Neural progenitor cell (in vitro differentiated cells): ENCODE data around the gene ACKR2. TPM values are rescaled to one million over a fixed set of nuclear protein-coding genes. Genes with fewer than 3 reads are reported as not detected.

ENCODE experiments used
- DNase-seq: peaks from one replicate; pipeline ENCODE4 v3.0.0-alpha.2; 2016; ENCODE audit warnings: low spot score
- H2AFZ ChIP-seq: fragments of 200-600 bp; sonication (generic); replicated peaks from 2 replicates; pipeline ENCODE4 v1.6.1; 2016; ENCODE audit warnings: antibody characterized with exemption
- H3F3A ChIP-seq: fragments of 200-600 bp; sonication (generic); 2 replicates; pipeline ENCODE4 v1.6.1; 2016; ENCODE audit warnings: antibody characterized with exemption, low read depth
- H3K27ac ChIP-seq: fragments of 200-600 bp; sonication (generic); 2 replicates; pipeline ENCODE4 v1.5.1; 2016; ENCODE audit warnings: mild to moderate bottlenecking
- H3K27me3 ChIP-seq: fragments of 200-600 bp; sonication (generic); 2 replicates; pipeline ENCODE4 v1.6.1; 2016; ENCODE audit warnings: mild to moderate bottlenecking, moderate library complexity
- H3K36me3 ChIP-seq: fragments of 200-600 bp; sonication (generic); 2 replicates; pipeline ENCODE4 v1.5.1; 2016
- H3K4me1 ChIP-seq: fragments of 200-600 bp; sonication (generic); 2 replicates; pipeline ENCODE4 v1.6.1; 2016; ENCODE audit warnings: mixed run types
- H3K4me2 ChIP-seq: fragments of 200-600 bp; sonication (generic); 2 replicates; pipeline ENCODE4 v1.6.1; 2016
- H3K4me3 ChIP-seq: fragments of 200-600 bp; sonication (generic); 2 replicates; pipeline ENCODE4 v1.5.1; 2016
- H3K79me2 ChIP-seq: fragments of 200-600 bp; sonication (generic); 2 replicates; pipeline ENCODE4 v1.6.1; 2016; ENCODE audit warnings: low read depth
- H3K9ac ChIP-seq: fragments of 200-600 bp; sonication (generic); 2 replicates; pipeline ENCODE4 v1.6.1; 2016
- H3K9me3 ChIP-seq: fragments of 200-600 bp; sonication (generic); 2 replicates; pipeline ENCODE4 v1.5.1; 2016; ENCODE audit warnings: low read depth
- H4K20me1 ChIP-seq: fragments of 200-600 bp; sonication (generic); 2 replicates; pipeline ENCODE4 v1.6.1; 2016; ENCODE audit warnings: low read depth
- H3K27ac Mint-ChIP-seq: 3 replicates; pipeline ENCODE4 v1.8.0; 2021; ENCODE audit warnings: mixed read lengths
- H3K27me3 Mint-ChIP-seq: 2 replicates; pipeline ENCODE4 v1.8.0; 2022; ENCODE audit warnings: low read depth, mild to moderate bottlenecking, inconsistent platforms, moderate library complexity, mixed read lengths; ENCODE audit not compliant: insufficient read depth
- H3K36me3 Mint-ChIP-seq: 3 replicates; pipeline ENCODE4 v1.8.0; 2021; ENCODE audit warnings: mixed read lengths
- H3K4me1 Mint-ChIP-seq: 3 replicates; pipeline ENCODE4 v1.8.0; 2021; ENCODE audit warnings: mixed read lengths
- H3K4me3 Mint-ChIP-seq: 3 replicates; pipeline ENCODE4 v1.8.0; 2021; ENCODE audit warnings: mild to moderate bottlenecking, moderate library complexity, mixed read lengths
- H3K9me3 Mint-ChIP-seq: 3 replicates; pipeline ENCODE4 v1.8.0; 2020; ENCODE audit warnings: mixed read lengths
- EZH2 ChIP-seq: fragments of 200-600 bp; sonication (generic); IDR thresholded peaks from 2 replicates; pipeline ENCODE4 v1.6.1; 2017; ENCODE audit warnings: antibody characterized with exemption, mild to moderate bottlenecking, moderate library complexity
- EZH2phosphoT487 ChIP-seq: fragments of 200-600 bp; sonication (generic); IDR thresholded peaks from 2 replicates; pipeline ENCODE4 v1.6.1; 2017; ENCODE audit warnings: antibody characterized with exemption
- total RNA-seq: library from RNA; depleted of rRNA; stranded (reverse); fragments of >200 nt; gene quantifications from 2 replicates; pipeline ENCODE4 v1.2.3, GENCODE V29; 2015; ENCODE audit warnings: low replicate concordance
- TF ChIP-seq, protein P1 (sequence below): fragments of 200-600 bp; sonication (generic); IDR thresholded peaks from 2 replicates; pipeline ENCODE4 v1.5.1; 2017; ENCODE audit warnings: antibody characterized with exemption, mild to moderate bottlenecking

ACKR2 gene
- total RNA-seq, 1 donor from 2014 or later = not detected

DNA sequence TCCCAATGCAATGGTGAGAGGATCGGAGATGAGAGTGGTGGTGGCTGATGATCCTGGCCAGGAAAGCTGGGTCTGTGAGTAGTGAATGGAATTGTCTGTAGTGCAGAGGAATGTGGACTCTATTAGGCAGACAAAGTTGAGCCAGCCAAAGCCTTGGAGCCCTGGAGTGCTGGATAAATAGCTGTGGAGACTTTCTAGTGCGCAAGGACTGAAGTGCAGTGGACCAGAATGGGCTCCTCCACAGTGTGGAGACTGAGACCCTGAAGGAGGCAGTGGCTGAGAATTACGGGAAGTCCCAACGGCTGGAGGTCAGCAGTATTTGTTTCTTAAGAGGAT lies 97.6 kb downstream of the ACKR2 start:
- H3K4me3 ChIP-seq = no peak overlapping the region
- no peak overlapping the region for H3K27ac ChIP-seq
- H2AFZ ChIP-seq = no peak overlapping the region
- H3K9me3 ChIP-seq = no peaks in the 10 kb centered on the region
- peaks cover 3% of the 10 kb centered on the region for H3K4me1 Mint-ChIP-seq
- H3K9me3 Mint-ChIP-seq = peaks cover 19% of the 10 kb centered on the region
- peaks cover 3% of the 10 kb centered on the region for H3K27me3 Mint-ChIP-seq
- no peaks in the 10 kb centered on the region for H3K79me2 ChIP-seq
- no peaks in the 10 kb centered on the region for H4K20me1 ChIP-seq
- H3K4me2 ChIP-seq = peak overlapping the region; percentile 31
- H3K27me3 ChIP-seq = no peaks in the 10 kb centered on the region
- peaks cover 9% of the 10 kb centered on the region for H3F3A ChIP-seq
- peak; percentile 61 for DNase-seq
- H3K9ac ChIP-seq = no peak overlapping the region
- no peaks in the 10 kb centered on the region for H3K36me3 ChIP-seq
- no peak for TF ChIP-seq EZH2
- TF ChIP-seq, protein P1, sequence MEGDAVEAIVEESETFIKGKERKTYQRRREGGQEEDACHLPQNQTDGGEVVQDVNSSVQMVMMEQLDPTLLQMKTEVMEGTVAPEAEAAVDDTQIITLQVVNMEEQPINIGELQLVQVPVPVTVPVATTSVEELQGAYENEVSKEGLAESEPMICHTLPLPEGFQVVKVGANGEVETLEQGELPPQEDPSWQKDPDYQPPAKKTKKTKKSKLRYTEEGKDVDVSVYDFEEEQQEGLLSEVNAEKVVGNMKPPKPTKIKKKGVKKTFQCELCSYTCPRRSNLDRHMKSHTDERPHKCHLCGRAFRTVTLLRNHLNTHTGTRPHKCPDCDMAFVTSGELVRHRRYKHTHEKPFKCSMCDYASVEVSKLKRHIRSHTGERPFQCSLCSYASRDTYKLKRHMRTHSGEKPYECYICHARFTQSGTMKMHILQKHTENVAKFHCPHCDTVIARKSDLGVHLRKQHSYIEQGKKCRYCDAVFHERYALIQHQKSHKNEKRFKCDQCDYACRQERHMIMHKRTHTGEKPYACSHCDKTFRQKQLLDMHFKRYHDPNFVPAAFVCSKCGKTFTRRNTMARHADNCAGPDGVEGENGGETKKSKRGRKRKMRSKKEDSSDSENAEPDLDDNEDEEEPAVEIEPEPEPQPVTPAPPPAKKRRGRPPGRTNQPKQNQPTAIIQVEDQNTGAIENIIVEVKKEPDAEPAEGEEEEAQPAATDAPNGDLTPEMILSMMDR = no peak
- no peak for TF ChIP-seq EZH2phosphoT487
- no peak overlapping the region for H3K27ac Mint-ChIP-seq
- no peak overlapping the region for H3K4me3 Mint-ChIP-seq
- no peaks in the 10 kb centered on the region for H3K36me3 Mint-ChIP-seq
- H3K4me1 ChIP-seq = no peaks in the 10 kb centered on the region

DNA sequence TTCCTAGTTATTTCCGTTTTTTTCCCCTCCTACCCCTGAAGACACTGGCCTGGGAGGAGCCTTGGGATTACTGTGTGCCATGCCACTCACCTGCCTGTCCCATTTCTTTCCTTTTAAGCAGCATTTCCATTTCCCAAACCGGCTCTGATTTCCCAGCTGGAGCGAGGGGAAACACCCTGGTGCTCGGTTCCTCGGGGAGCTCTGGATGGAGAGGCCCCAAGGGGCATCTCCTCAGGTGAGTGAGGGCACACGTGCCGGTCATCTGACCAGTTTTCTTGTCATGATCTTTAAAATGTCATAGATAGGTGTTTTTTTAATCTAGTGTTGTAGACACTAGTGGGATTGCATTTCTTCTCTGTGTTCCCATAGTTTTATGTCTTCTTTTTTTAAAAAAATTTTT lies 99.4 kb downstream of the ACKR2 start:
- Histone ChIP-seq H3K4me3 (no peak overlapping the region), H3K27ac (no peak overlapping the region), H3K9ac (no peak overlapping the region), H3K27me3 (no peaks in the 10 kb centered on the region), H4K20me1 (no peaks in the 10 kb centered on the region), H3K36me3 (no peaks in the 10 kb centered on the region), H3K9me3 (peaks cover under 1% of the 10 kb centered on the region), H3K79me2 (no peaks in the 10 kb centered on the region), H3F3A (peaks cover 10% of the 10 kb centered on the region), H3K4me2 (no peak overlapping the region), H2AFZ (no peak overlapping the region), H3K4me1 (no peaks in the 10 kb centered on the region)
- peaks cover 3% of the 10 kb centered on the region for H3K27me3 Mint-ChIP-seq
- TF ChIP-seq EZH2 (no peak), EZH2phosphoT487 (no peak)
- TF ChIP-seq, protein P1 = no peak
- H3K4me3 Mint-ChIP-seq = no peak overlapping the region
- peaks cover 26% of the 10 kb centered on the region for H3K9me3 Mint-ChIP-seq
- no peaks in the 10 kb centered on the region for H3K36me3 Mint-ChIP-seq
- no peak for DNase-seq
- no peak overlapping the region for H3K27ac Mint-ChIP-seq
- H3K4me1 Mint-ChIP-seq = peaks cover 3% of the 10 kb centered on the region

DNA sequence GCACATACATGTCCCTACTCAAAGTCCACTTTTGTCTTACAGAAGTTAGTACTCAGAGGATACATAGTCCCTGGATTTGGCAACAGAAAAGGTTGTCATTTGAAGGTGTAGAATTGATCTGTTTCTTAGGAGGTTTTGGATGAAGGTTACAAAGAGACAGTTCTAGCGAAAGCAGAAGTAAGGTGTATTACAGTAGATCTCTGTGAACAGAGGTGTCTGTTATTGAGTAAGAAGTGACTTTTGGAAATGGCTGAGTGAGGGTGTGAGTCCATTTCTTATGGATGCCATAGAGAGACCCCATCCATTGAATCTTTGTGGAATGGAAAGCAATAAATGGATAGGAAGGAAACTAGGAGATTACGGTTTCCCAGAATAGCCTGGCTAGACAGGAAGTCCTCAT lies 102.3 kb downstream of the ACKR2 start:
- peaks cover 3% of the 10 kb centered on the region for H3K27me3 Mint-ChIP-seq
- Histone ChIP-seq H3K27ac (no peak overlapping the region), H2AFZ (no peak overlapping the region), H3K9ac (no peak overlapping the region), H3K27me3 (no peaks in the 10 kb centered on the region), H3K9me3 (peaks cover 20% of the 10 kb centered on the region), H3K79me2 (no peaks in the 10 kb centered on the region), H3K4me3 (no peak overlapping the region), H3K4me2 (no peak overlapping the region), H4K20me1 (no peaks in the 10 kb centered on the region), H3F3A (peaks cover 10% of the 10 kb centered on the region), H3K36me3 (no peaks in the 10 kb centered on the region), H3K4me1 (no peaks in the 10 kb centered on the region)
- H3K27ac Mint-ChIP-seq = no peak overlapping the region
- H3K4me1 Mint-ChIP-seq = peaks cover 2% of the 10 kb centered on the region
- no peaks in the 10 kb centered on the region for H3K36me3 Mint-ChIP-seq
- peaks cover 45% of the 10 kb centered on the region for H3K9me3 Mint-ChIP-seq
- no peak for DNase-seq
- TF ChIP-seq EZH2 (no peak), EZH2phosphoT487 (no peak)
- TF ChIP-seq, protein P1 = no peak
- no peak overlapping the region for H3K4me3 Mint-ChIP-seq
